B cell (primary cell): Measurements from ENCODE around the gene CA9. TPM values are rescaled to one million over a fixed set of nuclear protein-coding genes. Genes with fewer than 3 reads are reported as not detected.
A peak's percentile ranks its signal among the peaks of the same experiment; 100 is the strongest.

ENCODE experiments used
- ATAC-seq: fragments of 200-7000 bp; cut with Tn5 transposase; one replicate; pipeline ENCODE4 v1.10.0; 2021; ENCODE audit warnings: low read depth, mild to moderate bottlenecking, moderate number of reproducible peaks, moderate library complexity
- CTCF ChIA-PET: fragments of 350-600 bp; sonication (Branson Sonifier 250); formaldehyde crosslinking; loops from one replicate; lab custom pipeline; 2021; ENCODE audit warnings: antibody characterized with exemption, inconsistent platforms; lab: Charles Lee
- POLR2A ChIA-PET: fragments of 350-600 bp; sonication (Branson Sonifier 250); formaldehyde crosslinking; loops from one replicate; lab custom pipeline; 2021; ENCODE audit warnings: antibody characterized with exemption; lab: Charles Lee
- DNase-seq: peaks from one replicate; pipeline ENCODE4 v3.0.0; 2013
- H2AFZ ChIP-seq: 2 replicates; pipeline ENCODE4 v1.6.1; 2012; ENCODE audit warnings: mild to moderate bottlenecking, low read depth, low read length; ENCODE audit not compliant: insufficient read depth, poor library complexity, severe bottlenecking
- H3K27ac ChIP-seq, 2 donors: 1 replicate in 1 of 2; 2 replicates in 1 of 2; pipeline ENCODE4 v1.5.1; 2012 to 2013; ENCODE audit warnings: low read length in 2 of 2, mild to moderate bottlenecking in 2 of 2, moderate library complexity in 1 of 2
- H3K27me3 ChIP-seq, 4 experiments: fragments of 200-600 bp in 1 of 4; sonication (generic) in 1 of 4; replicated peaks in 1 of 4; 1 replicate in 2 of 4; 2 replicates in 2 of 4; pipeline versions ENCODE4 v1.6.1 to v1.7.0; 2013 to 2016; ENCODE audit warnings: low read length in 3 of 4, mild to moderate bottlenecking in 2 of 4, mixed read lengths in 1 of 4, moderate library complexity in 1 of 4; ENCODE audit not compliant: insufficient read depth in 4 of 4, control insufficient read depth in 3 of 4; ENCODE audit errors: control extremely low read depth in 1 of 4
- H3K36me3 ChIP-seq, 2 experiments: replicated peaks in 1 of 2; 1 replicate in 1 of 2; 2 replicates in 1 of 2; pipeline versions ENCODE4 v1.6.1 to v1.7.1; 2013; ENCODE audit warnings: low read length in 1 of 2; ENCODE audit not compliant: insufficient read depth in 2 of 2, control insufficient read depth in 1 of 2; ENCODE audit errors: control extremely low read depth in 1 of 2, extremely low read depth in 1 of 2
- H3K4me1 ChIP-seq, 2 donors: fragments of 200-600 bp in 1 of 2; sonication (generic) in 1 of 2; 1 replicate in 1 of 2; 2 replicates in 1 of 2; pipeline versions ENCODE4 v1.5.1 to v1.6.1; 2013 to 2017; ENCODE audit warnings: low read length in 2 of 2; ENCODE audit not compliant: control insufficient read depth in 2 of 2, insufficient read depth in 2 of 2
- H3K4me2 ChIP-seq: replicated peaks from 2 replicates; pipeline ENCODE3; 2012; ENCODE audit warnings: mild to moderate bottlenecking, low read depth, low read length; ENCODE audit not compliant: poor library complexity, severe bottlenecking
- H3K4me3 ChIP-seq, 5 experiments: fragments of 200-600 bp in 1 of 5; sonication (generic) in 1 of 5; 1 replicate in 3 of 5; 2 replicates in 2 of 5; pipeline versions ENCODE4 v1.5.1 to v1.7.0; 2011 to 2016; ENCODE audit warnings: low read length in 4 of 5, mild to moderate bottlenecking in 4 of 5, low read depth in 2 of 5, control low read depth in 1 of 5, moderate library complexity in 1 of 5; ENCODE audit not compliant: insufficient read depth in 1 of 5; ENCODE audit errors: control extremely low read depth in 1 of 5, extremely low read depth in 1 of 5
- H3K79me2 ChIP-seq: fragments of 200-600 bp; sonication (generic); one replicate; pipeline ENCODE4 v1.6.0; 2016; ENCODE audit warnings: low read length; ENCODE audit not compliant: control insufficient read depth, insufficient read depth
- H3K9ac ChIP-seq: fragments of 200-600 bp; sonication (generic); 2 replicates; pipeline ENCODE4 v1.6.1; 2017; ENCODE audit warnings: mild to moderate bottlenecking, low read length, moderate library complexity
- H3K9me3 ChIP-seq, 3 donors: one replicate each; pipeline versions ENCODE4 v1.6.1 to v1.7.1; 2013; ENCODE audit warnings: low read length in 2 of 3; ENCODE audit not compliant: control insufficient read depth in 2 of 3, insufficient read depth in 1 of 3; ENCODE audit errors: control extremely low read depth in 1 of 3
- H4K20me1 ChIP-seq: 2 replicates; pipeline ENCODE4 v1.6.0; 2012; ENCODE audit warnings: mild to moderate bottlenecking, low read length; ENCODE audit not compliant: insufficient read depth, control insufficient read depth, poor library complexity, severe bottlenecking
- H3K27ac Mint-ChIP-seq: one replicate; pipeline ENCODE4 v1.8.0; 2021; ENCODE audit warnings: mixed read lengths
- H3K27me3 Mint-ChIP-seq: one replicate; pipeline ENCODE4 v1.8.0; 2021; ENCODE audit warnings: mixed read lengths
- H3K4me1 Mint-ChIP-seq: one replicate; pipeline ENCODE4 v1.8.0; 2021; ENCODE audit warnings: mixed read lengths
- H3K4me3 Mint-ChIP-seq: one replicate; pipeline ENCODE4 v1.8.0; 2021; ENCODE audit warnings: mixed read lengths
- H3K9me3 Mint-ChIP-seq: one replicate; pipeline ENCODE4 v1.8.0; 2022; ENCODE audit warnings: mixed read lengths; ENCODE audit not compliant: insufficient read depth
- EZH2 ChIP-seq: IDR thresholded peaks from 2 replicates; pipeline ENCODE4 v1.6.1; 2012; ENCODE audit warnings: borderline replicate concordance, low read depth, mild to moderate bottlenecking, moderate library complexity, low read length; ENCODE audit not compliant: insufficient read depth, poor library complexity, severe bottlenecking
- WGBS: methylation state at CpG from one replicate; pipeline ENCODE4 v1.1.5; 2013; ENCODE audit warnings: missing lambda C conversion rate; ENCODE audit not compliant: insufficient coverage; 5-methylcytosine and 5-hydroxymethylcytosine counted together
- intact Hi-C: fragments of 100-400 bp; cut with micrococcal nuclease; formaldehyde crosslinking; loops from one replicate; pipeline ENCODE4 v1.10.0; 2022
- polyA plus RNA-seq: library from polyadenylated mRNA; depleted of rRNA; stranded (reverse); fragments of >200 nt; gene quantifications from 2 replicates; pipeline ENCODE4 v1.2.3, GENCODE V29; 2012
- total RNA-seq, 2 donors: library from RNA; stranded (reverse); fragments of 120-200 nt in 1 of 2; gene quantifications; 1 replicate in 1 of 2; 2 replicates in 1 of 2; pipeline versions ENCODE4 v1.2.3 to v1.2.4, GENCODE V29; 2013 to 2022
- TF ChIP-seq, protein P1 (sequence below): fragments of 200-600 bp; IDR thresholded peaks from one replicate; pipeline ENCODE4 v1.8.0; 2022; ENCODE audit warnings: antibody characterized with exemption, mild to moderate bottlenecking

Gene CA9
- total and polyA plus RNA-seq, 2 donors (not counting 1 experiment from before 2014, with no cell fraction given): not detected

GRCh38 chr9:35656831-35657545 lies 16.7 kb upstream of the CA9 start:
- H3K4me1 Mint-ChIP-seq: peaks cover 64% of the 10 kb centered on the region
- peak overlapping the region; percentile 84 for H3K9ac ChIP-seq
- no peaks in the 10 kb centered on the region for H4K20me1 ChIP-seq
- peak overlapping the region; percentile 99 to 100 for H3K27ac ChIP-seq
- TF ChIP-seq, protein P1, sequence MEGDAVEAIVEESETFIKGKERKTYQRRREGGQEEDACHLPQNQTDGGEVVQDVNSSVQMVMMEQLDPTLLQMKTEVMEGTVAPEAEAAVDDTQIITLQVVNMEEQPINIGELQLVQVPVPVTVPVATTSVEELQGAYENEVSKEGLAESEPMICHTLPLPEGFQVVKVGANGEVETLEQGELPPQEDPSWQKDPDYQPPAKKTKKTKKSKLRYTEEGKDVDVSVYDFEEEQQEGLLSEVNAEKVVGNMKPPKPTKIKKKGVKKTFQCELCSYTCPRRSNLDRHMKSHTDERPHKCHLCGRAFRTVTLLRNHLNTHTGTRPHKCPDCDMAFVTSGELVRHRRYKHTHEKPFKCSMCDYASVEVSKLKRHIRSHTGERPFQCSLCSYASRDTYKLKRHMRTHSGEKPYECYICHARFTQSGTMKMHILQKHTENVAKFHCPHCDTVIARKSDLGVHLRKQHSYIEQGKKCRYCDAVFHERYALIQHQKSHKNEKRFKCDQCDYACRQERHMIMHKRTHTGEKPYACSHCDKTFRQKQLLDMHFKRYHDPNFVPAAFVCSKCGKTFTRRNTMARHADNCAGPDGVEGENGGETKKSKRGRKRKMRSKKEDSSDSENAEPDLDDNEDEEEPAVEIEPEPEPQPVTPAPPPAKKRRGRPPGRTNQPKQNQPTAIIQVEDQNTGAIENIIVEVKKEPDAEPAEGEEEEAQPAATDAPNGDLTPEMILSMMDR: no peak
- TF ChIP-seq EZH2: no peak
- ChIA-PET CTCF (interaction anchor here (0.7 to 15.0 kb wide), 18 partner anchors 9 to 225 kb away, joined by 3 to 268 read pairs (median 7); partner anchors contain the start of genes CD72, CREB3, SIT1 and TESK1), POLR2A (interaction anchor here (0.7 to 4.6 kb wide), 14 partner anchors 9 to 577 kb away, joined by 3 to 62 read pairs (median 7); partner anchors contain the start of genes CD72, CREB3, FANCG and GBA2)
- H2AFZ ChIP-seq: peak overlapping the region; percentile 86
- peaks cover 32 to 58% of the 10 kb centered on the region in 2 donors for H3K4me1 ChIP-seq
- peak overlapping the region; percentile 94 for H3K4me3 Mint-ChIP-seq
- H3K4me2 ChIP-seq: peak overlapping the region; percentile 91
- DNase-seq: no peak
- peaks cover 26% of the 10 kb centered on the region for H3K79me2 ChIP-seq
- no peak for ATAC-seq
- no peaks in the 10 kb centered on the region for H3K27me3 Mint-ChIP-seq
- no peaks in the 10 kb centered on the region for H3K9me3 Mint-ChIP-seq
- intact Hi-C loops: loop anchor here (5.0 kb wide), 3 partner anchors 170 to 540 kb away; partner anchors contain the start of genes ATOSB, FAM221B and TMEM8B
- peaks cover 0 to 3% (median 0%) of the 10 kb centered on the region in 3 donors for H3K9me3 ChIP-seq
- peak overlapping the region; percentile 97 for H3K27ac Mint-ChIP-seq
- H3K27me3 ChIP-seq: no peaks in the 10 kb centered on the region
- peaks cover 0 to 14% of the 10 kb centered on the region in 2 experiments for H3K36me3 ChIP-seq
- peak overlapping the region; percentile 50 to 93 (median 87) for H3K4me3 ChIP-seq
- WGBS: 38% methylated on average over 21 of the region's 25 CpGs
